HEK293 (cell line): ENCODE measurements around the gene GNAQ.
A peak's percentile ranks its signal among the peaks of the same experiment; 100 is the strongest.

Experiments used
- CTCF ChIA-PET: fragments of 350-600 bp; formaldehyde crosslinking; extraction: SDS; loops from one replicate; lab custom pipeline; 2021; ENCODE audit warnings: antibody characterized with exemption; lab: Yijun Ruan, JAX
- POLR2A ChIA-PET: fragments of 300-600 bp; formaldehyde crosslinking; extraction: SDS; loops from one replicate; lab custom pipeline; 2020; ENCODE audit warnings: antibody characterized with exemption, inconsistent platforms; lab: Yijun Ruan, JAX
- H3K27ac ChIP-seq: fragments of 200-500 bp; sonication (Bioruptor generic); 2 replicates; pipeline ENCODE4 v1.5.1; 2014; ENCODE audit warnings: low read depth, low read length, control low read depth, inconsistent platforms; ENCODE audit errors: extremely low read depth
- H3K36me3 ChIP-seq, 2 experiments: fragments of 200-500 bp in 1 of 2; sonication (Bioruptor generic) in 1 of 2; 1 replicate in 1 of 2; 2 replicates in 1 of 2; pipeline ENCODE4 v1.5.1; 2014 to 2017; ENCODE audit warnings: inconsistent platforms in 2 of 2, low read length in 2 of 2; ENCODE audit not compliant: control insufficient read depth in 2 of 2, insufficient read depth in 1 of 2
- H3K4me1 ChIP-seq: fragments of 200-500 bp; sonication (Bioruptor generic); 2 replicates; pipeline ENCODE4 v1.5.1; 2014; ENCODE audit warnings: mild to moderate bottlenecking, low read length, inconsistent platforms; ENCODE audit not compliant: control insufficient read depth, insufficient read depth
- H3K4me3 ChIP-seq: 2 replicates; pipeline ENCODE4 v1.5.1; 2011; ENCODE audit warnings: low read depth, mild to moderate bottlenecking, control low read depth, low read length, moderate library complexity
- H3K9me3 ChIP-seq: fragments of 200-500 bp; sonication (Bioruptor generic); 2 replicates; pipeline ENCODE4 v1.5.1; 2014; ENCODE audit warnings: low read depth, low read length, inconsistent platforms; ENCODE audit not compliant: control insufficient read depth, insufficient read depth
- FEZF1 ChIP-seq: fragments of 450-650 bp; formaldehyde crosslinking; IDR thresholded peaks from 2 replicates; pipeline ENCODE4 v1.5.1; 2016; ENCODE audit warnings: missing biosample characterization, missing genetic modification characterization
- KLF16 ChIP-seq: fragments of 450-650 bp; formaldehyde crosslinking; IDR thresholded peaks from 2 replicates; pipeline ENCODE4 v1.5.1; 2017; ENCODE audit warnings: missing biosample characterization, missing genetic modification characterization
- KLF9 ChIP-seq: fragments of 450-650 bp; formaldehyde crosslinking; IDR thresholded peaks from 2 replicates; pipeline ENCODE4 v1.5.1; 2016; ENCODE audit warnings: missing biosample characterization, missing genetic modification characterization, low read depth
- OSR2 ChIP-seq: fragments of 450-650 bp; formaldehyde crosslinking; IDR thresholded peaks from 2 replicates; pipeline ENCODE4 v1.5.1; 2016; ENCODE audit warnings: missing biosample characterization, missing genetic modification characterization
- SP2 ChIP-seq: fragments of 450-650 bp; formaldehyde crosslinking; IDR thresholded peaks from 2 replicates; pipeline ENCODE4 v1.5.1; 2016; ENCODE audit warnings: missing biosample characterization, missing genetic modification characterization
- SP3 ChIP-seq: fragments of 450-650 bp; formaldehyde crosslinking; IDR thresholded peaks from 2 replicates; pipeline ENCODE4 v1.5.1; 2016; ENCODE audit warnings: missing biosample characterization, missing genetic modification characterization
- TRIM28 ChIP-seq: IDR thresholded peaks from 2 replicates; pipeline ENCODE4 v1.6.1; 2011; ENCODE audit warnings: low read length, control low read depth, borderline replicate concordance
- ZBTB10 ChIP-seq: fragments of 450-650 bp; formaldehyde crosslinking; IDR thresholded peaks from 2 replicates; pipeline ENCODE4 v1.5.1; 2016; ENCODE audit warnings: missing biosample characterization, missing genetic modification characterization
- ZBTB20 ChIP-seq: fragments of 450-650 bp; formaldehyde crosslinking; IDR thresholded peaks from 2 replicates; pipeline ENCODE4 v1.5.1; 2016; ENCODE audit warnings: missing biosample characterization, missing genetic modification characterization
- ZNF133 ChIP-seq: fragments of 450-650 bp; formaldehyde crosslinking; IDR thresholded peaks from 2 replicates; pipeline ENCODE4 v1.5.1; 2016; ENCODE audit warnings: missing biosample characterization, missing genetic modification characterization
- ZNF138 ChIP-seq: fragments of 450-650 bp; formaldehyde crosslinking; IDR thresholded peaks from 2 replicates; pipeline ENCODE4 v1.5.1; 2016; ENCODE audit warnings: missing biosample characterization, missing genetic modification characterization, borderline replicate concordance
- ZNF140 ChIP-seq: fragments of 450-650 bp; formaldehyde crosslinking; IDR thresholded peaks from 2 replicates; pipeline ENCODE4 v1.5.1; 2016; ENCODE audit warnings: missing biosample characterization, missing genetic modification characterization
- ZNF157 ChIP-seq: fragments of 450-650 bp; formaldehyde crosslinking; IDR thresholded peaks from 2 replicates; pipeline ENCODE4 v1.5.1; 2016; ENCODE audit warnings: missing biosample characterization, missing genetic modification characterization
- ZNF19 ChIP-seq: fragments of 450-650 bp; formaldehyde crosslinking; IDR thresholded peaks from 2 replicates; pipeline ENCODE4; 2016; ENCODE audit warnings: missing biosample characterization, missing genetic modification characterization, low read depth
- ZNF391 ChIP-seq: fragments of 450-650 bp; formaldehyde crosslinking; IDR thresholded peaks from 2 replicates; pipeline ENCODE4 v1.5.1; 2016; ENCODE audit warnings: low read depth, missing biosample characterization, missing genetic modification characterization, borderline replicate concordance
- ZNF394 ChIP-seq: fragments of 450-650 bp; formaldehyde crosslinking; IDR thresholded peaks from 2 replicates; pipeline ENCODE4 v1.5.1; 2016; ENCODE audit warnings: missing biosample characterization, missing genetic modification characterization, mild to moderate bottlenecking, moderate library complexity, borderline replicate concordance
- ZNF398 ChIP-seq: fragments of 450-650 bp; formaldehyde crosslinking; IDR thresholded peaks from 2 replicates; pipeline ENCODE4 v1.5.1; 2017; ENCODE audit warnings: missing biosample characterization, missing genetic modification characterization
- ZNF549 ChIP-seq: fragments of 450-650 bp; IDR thresholded peaks from 2 replicates; pipeline ENCODE4 v1.5.1; 2018; ENCODE audit warnings: missing biosample characterization, missing genetic modification characterization, mild to moderate bottlenecking, inconsistent platforms, moderate library complexity
- ZNF558 ChIP-seq: fragments of 450-650 bp; formaldehyde crosslinking; IDR thresholded peaks from 2 replicates; pipeline ENCODE4 v1.5.1; 2016; ENCODE audit warnings: missing biosample characterization, missing genetic modification characterization
- ZNF585B ChIP-seq: fragments of 450-650 bp; formaldehyde crosslinking; IDR thresholded peaks from 2 replicates; pipeline ENCODE4 v1.5.1; 2016; ENCODE audit warnings: missing biosample characterization, missing genetic modification characterization
- ZNF621 ChIP-seq: fragments of 450-650 bp; formaldehyde crosslinking; IDR thresholded peaks from 2 replicates; pipeline ENCODE4 v1.5.1; 2017; ENCODE audit warnings: missing biosample characterization, missing genetic modification characterization
- ZNF660 ChIP-seq: fragments of 450-650 bp; IDR thresholded peaks from 2 replicates; pipeline ENCODE4 v1.5.1; 2018; ENCODE audit warnings: missing biosample characterization, mild to moderate bottlenecking, missing genetic modification characterization
- ZNF664 ChIP-seq: fragments of 450-650 bp; formaldehyde crosslinking; IDR thresholded peaks from 2 replicates; pipeline ENCODE4 v1.5.1; 2016; ENCODE audit warnings: missing biosample characterization, missing genetic modification characterization
- ZNF670 ChIP-seq: fragments of 450-650 bp; formaldehyde crosslinking; IDR thresholded peaks from 2 replicates; pipeline ENCODE4 v1.5.1; 2016; ENCODE audit warnings: missing biosample characterization, missing genetic modification characterization, low read depth
- ZNF785 ChIP-seq: fragments of 450-650 bp; formaldehyde crosslinking; IDR thresholded peaks from 2 replicates; pipeline ENCODE4 v1.5.1; 2016; ENCODE audit warnings: missing biosample characterization, missing genetic modification characterization
- ZNF791 ChIP-seq: fragments of 450-650 bp; formaldehyde crosslinking; IDR thresholded peaks from 2 replicates; pipeline ENCODE4 v1.5.1; 2016; ENCODE audit warnings: missing biosample characterization, missing genetic modification characterization
- ZNF837 ChIP-seq: fragments of 450-650 bp; formaldehyde crosslinking; IDR thresholded peaks from 2 replicates; pipeline ENCODE4 v1.5.1; 2016; ENCODE audit warnings: missing biosample characterization, missing genetic modification characterization
- ZNF843 ChIP-seq: fragments of 450-650 bp; formaldehyde crosslinking; IDR thresholded peaks from 2 replicates; pipeline ENCODE4 v1.5.1; 2016; ENCODE audit warnings: missing biosample characterization, missing genetic modification characterization
- TF ChIP-seq, protein P1 (sequence below): fragments of 450-650 bp; formaldehyde crosslinking; IDR thresholded peaks from 2 replicates; pipeline ENCODE4 v1.5.1; 2017; ENCODE audit warnings: missing biosample characterization, missing genetic modification characterization
- TF ChIP-seq, protein P2 (sequence below): fragments of 450-650 bp; formaldehyde crosslinking; IDR thresholded peaks from 2 replicates; pipeline ENCODE4 v1.5.1; 2016; ENCODE audit warnings: missing biosample characterization, missing genetic modification characterization

The GNAQ gene

DNA sequence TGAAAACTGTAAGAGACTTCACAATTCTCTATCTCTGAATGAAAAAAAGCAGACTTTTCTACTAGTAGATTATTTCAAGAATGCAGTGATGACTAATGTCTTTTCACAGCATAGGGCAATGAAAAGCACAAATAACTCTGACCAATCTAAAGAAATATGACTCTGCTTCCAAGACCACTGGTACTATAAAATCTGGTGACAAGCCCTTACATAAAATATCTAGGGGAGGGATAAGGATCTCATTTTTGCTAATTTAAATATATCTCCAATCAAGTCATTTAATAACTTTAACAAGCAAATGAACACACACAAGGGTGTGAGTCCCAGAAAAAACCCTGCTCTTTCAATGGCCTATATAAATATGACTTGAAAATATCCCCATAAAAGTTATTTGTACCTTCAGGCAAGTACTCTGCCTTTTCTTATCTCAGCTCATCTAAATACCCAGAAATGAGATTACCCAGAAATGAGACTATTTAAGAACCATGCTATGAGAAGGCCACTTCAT lies 105.2 kb downstream of the GNAQ start (continued):
- TF ChIP-seq SP3 (no peak), FEZF1 (tag by site-specific recombination) (peak; percentile 86), ZNF664 (0 out of 2 replicates have a peak, but pooled peaks have one; percentile 24), ZNF785 (tag by site-specific recombination) (no peak), KLF9 (tag by site-specific recombination) (no peak), ZBTB10 (no peak), ZNF394 (tag by site-specific recombination) (no peak), ZNF391 (tag by site-specific recombination) (no peak), KLF16 (tag by site-specific recombination) (no peak), ZBTB20 (no peak), OSR2 (tag by site-specific recombination) (peak; percentile 70), ZNF670 (tag by site-specific recombination) (no peak), TRIM28 (peak; percentile 47; the same call in 1 of the 2 replicates), ZNF791 (tag by site-specific recombination) (no peak)
- TF ChIP-seq, protein P1, sequence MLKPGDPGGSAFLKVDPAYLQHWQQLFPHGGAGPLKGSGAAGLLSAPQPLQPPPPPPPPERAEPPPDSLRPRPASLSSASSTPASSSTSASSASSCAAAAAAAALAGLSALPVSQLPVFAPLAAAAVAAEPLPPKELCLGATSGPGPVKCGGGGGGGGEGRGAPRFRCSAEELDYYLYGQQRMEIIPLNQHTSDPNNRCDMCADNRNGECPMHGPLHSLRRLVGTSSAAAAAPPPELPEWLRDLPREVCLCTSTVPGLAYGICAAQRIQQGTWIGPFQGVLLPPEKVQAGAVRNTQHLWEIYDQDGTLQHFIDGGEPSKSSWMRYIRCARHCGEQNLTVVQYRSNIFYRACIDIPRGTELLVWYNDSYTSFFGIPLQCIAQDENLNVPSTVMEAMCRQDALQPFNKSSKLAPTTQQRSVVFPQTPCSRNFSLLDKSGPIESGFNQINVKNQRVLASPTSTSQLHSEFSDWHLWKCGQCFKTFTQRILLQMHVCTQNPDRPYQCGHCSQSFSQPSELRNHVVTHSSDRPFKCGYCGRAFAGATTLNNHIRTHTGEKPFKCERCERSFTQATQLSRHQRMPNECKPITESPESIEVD (tag by site-specific recombination): peak; percentile 95

- no peaks in the 10 kb centered on the region for H3K9me3 ChIP-seq
- H3K4me3 ChIP-seq: no peak overlapping the region
- peaks cover 16% of the 10 kb centered on the region; the same call in 1 of the 2 replicates for H3K4me1 ChIP-seq
- CTCF ChIA-PET: interaction anchor here (1.8 kb wide), 1 partner anchor 113 kb away, joined by 5 read pairs; no protein-coding TSS in a partner anchor
- peaks cover 0 to 13% of the 10 kb centered on the region in 2 experiments; a peak in 1 of 3 replicates for H3K36me3 ChIP-seq
- H3K27ac ChIP-seq: no peak overlapping the region
- POLR2A ChIA-PET: no interaction called here
- TF ChIP-seq, protein P2, sequence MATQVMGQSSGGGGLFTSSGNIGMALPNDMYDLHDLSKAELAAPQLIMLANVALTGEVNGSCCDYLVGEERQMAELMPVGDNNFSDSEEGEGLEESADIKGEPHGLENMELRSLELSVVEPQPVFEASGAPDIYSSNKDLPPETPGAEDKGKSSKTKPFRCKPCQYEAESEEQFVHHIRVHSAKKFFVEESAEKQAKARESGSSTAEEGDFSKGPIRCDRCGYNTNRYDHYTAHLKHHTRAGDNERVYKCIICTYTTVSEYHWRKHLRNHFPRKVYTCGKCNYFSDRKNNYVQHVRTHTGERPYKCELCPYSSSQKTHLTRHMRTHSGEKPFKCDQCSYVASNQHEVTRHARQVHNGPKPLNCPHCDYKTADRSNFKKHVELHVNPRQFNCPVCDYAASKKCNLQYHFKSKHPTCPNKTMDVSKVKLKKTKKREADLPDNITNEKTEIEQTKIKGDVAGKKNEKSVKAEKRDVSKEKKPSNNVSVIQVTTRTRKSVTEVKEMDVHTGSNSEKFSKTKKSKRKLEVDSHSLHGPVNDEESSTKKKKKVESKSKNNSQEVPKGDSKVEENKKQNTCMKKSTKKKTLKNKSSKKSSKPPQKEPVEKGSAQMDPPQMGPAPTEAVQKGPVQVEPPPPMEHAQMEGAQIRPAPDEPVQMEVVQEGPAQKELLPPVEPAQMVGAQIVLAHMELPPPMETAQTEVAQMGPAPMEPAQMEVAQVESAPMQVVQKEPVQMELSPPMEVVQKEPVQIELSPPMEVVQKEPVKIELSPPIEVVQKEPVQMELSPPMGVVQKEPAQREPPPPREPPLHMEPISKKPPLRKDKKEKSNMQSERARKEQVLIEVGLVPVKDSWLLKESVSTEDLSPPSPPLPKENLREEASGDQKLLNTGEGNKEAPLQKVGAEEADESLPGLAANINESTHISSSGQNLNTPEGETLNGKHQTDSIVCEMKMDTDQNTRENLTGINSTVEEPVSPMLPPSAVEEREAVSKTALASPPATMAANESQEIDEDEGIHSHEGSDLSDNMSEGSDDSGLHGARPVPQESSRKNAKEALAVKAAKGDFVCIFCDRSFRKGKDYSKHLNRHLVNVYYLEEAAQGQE (tag by site-specific recombination): no peak
- TF ChIP-seq ZNF398: no peak
- no peak for TF ChIP-seq ZNF558 (tag by site-specific recombination)
- no peak for TF ChIP-seq ZNF140 (tag by site-specific recombination)
- no peak for TF ChIP-seq SP2 (tag by site-specific recombination)
- no peak for TF ChIP-seq ZNF621 (tag by site-specific recombination)
- TF ChIP-seq ZNF133: no peak
- no peak for TF ChIP-seq ZNF157 (tag by site-specific recombination)
- TF ChIP-seq ZNF837 (tag by site-specific recombination): no peak
- TF ChIP-seq ZNF843 (tag by site-specific recombination): no peak
- no peak for TF ChIP-seq ZNF19
- TF ChIP-seq ZNF660 (tag by site-specific recombination): no peak
- no peak for TF ChIP-seq ZNF549 (tag by site-specific recombination)
- TF ChIP-seq ZNF585B (tag by site-specific recombination): no peak
- TF ChIP-seq ZNF138 (tag by site-specific recombination): no peak
Observed at GRCh38 chr9:77922591-77922990, 109.0 kb downstream of the GNAQ start.
